ENCODE data around the gene KCNC4.

KCNC4 gene

GRCh38 chr1:110176299-110176956 lies 33.7 kb upstream of the KCNC4 start:
- H3K4me3 ChIP-seq (replicated peaks in 1 of 2; ENCODE audit: low read depth in 2 of 2, low read length in 2 of 2) = no peak overlapping the region
- no peak for DNase-seq (ENCODE audit: low read depth in 2 of 2)
- no peak for TF ChIP-seq CTCF (IDR thresholded peaks at IDR 0.05; ENCODE audit: low read depth, low read length)

GRCh38 chr1:110177775-110178174 lies 32.3 kb upstream of the KCNC4 start:
- no peak for TF ChIP-seq CTCF (IDR thresholded peaks at IDR 0.05; ENCODE audit: low read depth, low read length)
- DNase-seq (ENCODE audit: low read depth in 2 of 2) = no peak
- no peak overlapping the region for H3K4me3 ChIP-seq (replicated peaks in 1 of 2; ENCODE audit: low read depth in 2 of 2, low read length in 2 of 2)

GRCh38 chr1:110183642-110184167 lies 26.4 kb upstream of the KCNC4 start:
- no peak overlapping the region for H3K4me3 ChIP-seq (replicated peaks in 1 of 2; ENCODE audit: low read depth in 2 of 2, low read length in 2 of 2)
- TF ChIP-seq CTCF (IDR thresholded peaks at IDR 0.05; ENCODE audit: low read depth, low read length) = no peak
- DNase-seq (ENCODE audit: low read depth in 2 of 2) = no peak

GRCh38 chr1:110184446-110184845 lies 25.7 kb upstream of the KCNC4 start:
- no peak overlapping the region for H3K4me3 ChIP-seq (replicated peaks in 1 of 2; ENCODE audit: low read depth in 2 of 2, low read length in 2 of 2)
- no peak for DNase-seq (ENCODE audit: low read depth in 2 of 2)
- no peak for TF ChIP-seq CTCF (IDR thresholded peaks at IDR 0.05; ENCODE audit: low read depth, low read length)

- no peak for DNase-seq (ENCODE audit: low read depth in 2 of 2)
- H3K4me3 ChIP-seq (replicated peaks in 1 of 2; ENCODE audit: low read depth in 2 of 2, low read length in 2 of 2) = no peak overlapping the region
- TF ChIP-seq CTCF (IDR thresholded peaks at IDR 0.05; ENCODE audit: low read depth, low read length) = no peak
These were observed 24.9 kb upstream of the KCNC4 start for GRCh38 chr1:110185181-110185580.

GRCh38 chr1:110186558-110186957 lies 23.6 kb upstream of the KCNC4 start:
- no peak overlapping the region for H3K4me3 ChIP-seq (replicated peaks in 1 of 2; ENCODE audit: low read depth in 2 of 2, low read length in 2 of 2)
- no peak for TF ChIP-seq CTCF (IDR thresholded peaks at IDR 0.05; ENCODE audit: low read depth, low read length)
- DNase-seq (ENCODE audit: low read depth in 2 of 2) = no peak

Data from cardiac fibroblast (primary cell).